Lung (tissue), 12 donors: Measurements from ENCODE around the gene SCMH1. TPM values are rescaled to one million over a fixed set of nuclear protein-coding genes. Genes with fewer than 3 reads are reported as not detected.
A peak's percentile ranks its signal among the peaks of the same experiment; 100 is the strongest.

Experiments used
- ATAC-seq: fragments of 200-7000 bp; cut with Tn5 transposase; one replicate; pipeline ENCODE4 v1.9.1; 2020; ENCODE audit warnings: moderate number of reproducible peaks; ENCODE audit not compliant: insufficient read depth, low FRiP score
- DNase-seq, 3 donors: peaks; one replicate each; pipeline ENCODE4 v3.0.0-alpha.2; 2013 to 2017
- H3K27ac ChIP-seq, 2 donors: one replicate each; pipeline ENCODE4 v1.5.1; 2013; ENCODE audit warnings: mild to moderate bottlenecking in 2 of 2, moderate library complexity in 2 of 2, control low read depth in 1 of 2, inconsistent platforms in 1 of 2, low read depth in 1 of 2, low read length in 1 of 2
- H3K27me3 ChIP-seq, 3 donors: one replicate each; pipeline ENCODE4 v1.5.1; 2013; ENCODE audit warnings: low read length in 2 of 3; ENCODE audit not compliant: control insufficient read depth in 3 of 3, insufficient read depth in 3 of 3
- H3K36me3 ChIP-seq, 4 donors: one replicate each; pipeline ENCODE4 v1.5.1; 2013; ENCODE audit warnings: low read length in 4 of 4, mild to moderate bottlenecking in 1 of 4, moderate library complexity in 1 of 4; ENCODE audit not compliant: control insufficient read depth in 4 of 4, insufficient read depth in 4 of 4
- H3K4me1 ChIP-seq, 5 donors: one replicate each; pipeline ENCODE4 v1.5.1; 2013; ENCODE audit warnings: low read length in 5 of 5, mild to moderate bottlenecking in 2 of 5, moderate library complexity in 1 of 5; ENCODE audit not compliant: control insufficient read depth in 5 of 5, insufficient read depth in 5 of 5
- H3K4me3 ChIP-seq: one replicate; pipeline ENCODE4 v1.5.1; 2013; ENCODE audit warnings: mild to moderate bottlenecking, control low read depth, moderate library complexity
- H3K9ac ChIP-seq, 2 donors: one replicate each; pipeline ENCODE4 v1.5.1; 2013; ENCODE audit warnings: low read length in 2 of 2, control low read depth in 1 of 2; ENCODE audit not compliant: insufficient read depth in 1 of 2
- H3K9me3 ChIP-seq, 4 donors: one replicate each; pipeline ENCODE4 v1.5.1; 2013; ENCODE audit warnings: low read length in 3 of 4, mild to moderate bottlenecking in 1 of 4, moderate library complexity in 1 of 4; ENCODE audit not compliant: control insufficient read depth in 4 of 4, insufficient read depth in 3 of 4
- CTCF ChIP-seq: IDR thresholded peaks from 2 replicates; pipeline ENCODE4 v1.5.1; 2012; ENCODE audit warnings: mild to moderate bottlenecking; ENCODE audit errors: control extremely low read depth, extremely low read depth
- WGBS, 2 donors: extraction: QIAGEN DNeasy Blood & Tissue Kit; methylation state at CpG; one replicate each; pipeline ENCODE4 v1.1.7; 2013; 5-methylcytosine and 5-hydroxymethylcytosine counted together
- polyA plus RNA-seq, 2 donors: library from polyadenylated mRNA; stranded (reverse); fragments of 200-250 nt; gene quantifications; one replicate each; pipeline ENCODE4 v1.2.1, GENCODE V29; 2013
- total RNA-seq, 2 donors: library from RNA; depleted of rRNA in 1 of 2; stranded (reverse); fragments of >200 nt in 1 of 2; gene quantifications; one replicate each; pipeline ENCODE4 v1.2.1, GENCODE V29; 2014 to 2021
- donor health status: control.
- donor health status: control.
- donor health status: Bipolar disorder and iron deficiency.
- donor health status: healthy.
- donor health status: DM: yes; HTN: yes; CAD: no.

Gene SCMH1
- total and polyA plus RNA-seq, 4 donors: 20.7 to 43.5 (median 28.8) TPM

DNA sequence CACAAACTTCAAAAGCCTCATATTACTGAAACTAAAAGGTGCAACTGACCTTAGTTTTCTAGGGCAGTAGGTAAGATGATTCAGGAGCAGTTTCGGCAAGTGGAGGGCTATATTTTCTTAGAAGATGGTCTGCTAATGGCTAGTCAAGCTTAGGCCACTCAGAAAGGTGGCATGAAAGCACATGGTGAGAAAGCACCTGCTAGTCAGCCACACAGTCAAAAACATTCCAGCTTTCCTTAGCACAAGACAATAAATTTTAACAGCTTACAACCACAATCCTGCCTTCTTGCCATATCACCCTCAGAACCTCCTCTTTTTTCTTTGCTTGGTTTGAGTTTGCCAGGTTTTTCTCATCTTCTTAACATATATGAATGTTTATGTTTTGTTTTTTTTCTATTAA, 139.5 kb downstream of the SCMH1 start:
- Histone ChIP-seq H3K27me3 (no peaks in the 10 kb centered on the region), H3K9me3 (no peaks in the 10 kb centered on the region), H3K36me3 (no peaks in the 10 kb centered on the region), H3K27ac (peak overlapping the region in 1 of 2 donors; percentile 91), H3K4me3 (no peak overlapping the region), H3K4me1 (peaks cover 0 to 44% (median 25%) of the 10 kb centered on the region in 5 donors), H3K9ac (no peak overlapping the region)
- no peak for TF ChIP-seq CTCF
- no peak for ATAC-seq
- no peak for DNase-seq
- WGBS, 2 donors: 73 to 96% methylated on average over 1 of the region's 1 CpG

DNA sequence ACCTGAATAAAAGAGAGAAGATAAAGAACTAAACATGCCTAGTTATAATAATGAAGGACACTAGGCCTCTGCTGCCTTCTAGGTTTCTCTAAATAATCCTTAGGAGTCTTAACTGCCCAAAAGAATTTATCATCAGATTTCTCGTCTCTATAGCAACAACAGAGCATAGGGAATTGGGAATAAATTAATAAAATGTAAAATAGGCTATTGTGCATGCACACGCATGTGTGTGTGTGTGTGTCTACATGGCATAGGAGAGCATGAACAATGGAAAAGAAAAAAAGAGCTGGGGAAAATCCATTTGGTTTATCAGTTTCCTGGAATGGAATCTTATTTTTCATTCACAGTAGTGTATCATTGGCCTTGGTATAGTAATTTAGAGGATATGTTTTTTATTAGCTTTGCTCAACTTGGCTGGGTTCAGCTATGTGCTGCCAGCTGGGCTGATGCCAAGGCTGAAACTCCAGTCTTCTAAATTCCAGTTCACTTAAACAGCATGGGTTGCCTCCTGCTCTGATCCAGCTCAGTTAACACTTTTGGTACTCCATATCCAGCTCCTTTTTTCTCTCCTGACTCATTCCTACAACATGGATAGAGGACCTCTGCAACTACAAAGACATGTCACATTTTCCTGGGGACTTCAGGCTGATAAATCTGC, 140.0 kb downstream of the SCMH1 start:
- H3K27ac ChIP-seq: peak overlapping the region in 1 of 2 donors; percentile 91

DNA sequence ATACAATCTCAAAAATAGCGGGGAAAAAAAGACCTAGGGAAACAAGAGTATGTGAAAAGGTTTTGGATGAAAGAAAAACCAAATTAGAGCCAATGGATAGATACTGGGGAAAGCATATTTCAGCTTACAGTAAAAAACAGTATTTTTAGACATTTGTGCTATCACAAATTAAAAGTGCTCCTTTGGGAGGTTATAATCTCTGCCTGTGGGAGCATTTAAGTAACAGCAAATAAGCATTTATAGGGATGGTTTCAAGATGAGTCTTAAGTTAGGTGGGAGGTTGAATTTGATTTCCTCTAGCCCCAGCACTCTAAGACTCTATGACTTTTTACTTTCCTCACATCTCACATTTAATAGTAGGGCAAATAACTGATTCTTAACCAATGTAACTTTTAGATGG, 141.0 kb downstream of the SCMH1 start:
- DNase-seq: no peak
- peak overlapping the region in 1 of 2 donors; percentile 16 for H3K27ac ChIP-seq
- peaks cover 0 to 52% (median 28%) of the 10 kb centered on the region in 5 donors for H3K4me1 ChIP-seq
- TF ChIP-seq CTCF: no peak
- ATAC-seq: no peak
- no peaks in the 10 kb centered on the region for H3K36me3 ChIP-seq
- H3K4me3 ChIP-seq: no peak overlapping the region
- H3K27me3 ChIP-seq: no peaks in the 10 kb centered on the region
- 97 to 100% methylated on average over 1 of the region's 1 CpG for WGBS, 2 donors
- H3K9ac ChIP-seq: no peak overlapping the region
- no peaks in the 10 kb centered on the region for H3K9me3 ChIP-seq

More for the DNA sequence above, 140.0 kb downstream of the SCMH1 start:
- DNase-seq: peak; percentile 94 to 98 (median 96)
- no peak for TF ChIP-seq CTCF
- no peaks in the 10 kb centered on the region for H3K36me3 ChIP-seq
- H3K27me3 ChIP-seq: no peaks in the 10 kb centered on the region
- H3K4me1 ChIP-seq: peaks cover 0 to 45% (median 26%) of the 10 kb centered on the region in 5 donors
- WGBS, 2 donors: 54 to 82% methylated on average over 2 of the region's 2 CpGs
- no peak overlapping the region for H3K4me3 ChIP-seq
- no peaks in the 10 kb centered on the region for H3K9me3 ChIP-seq
- H3K9ac ChIP-seq: no peak overlapping the region
- ATAC-seq: peak; percentile 41
